HG03571 (cell line): ENCODE measurements around the gene ABHD17B.
"Not testable (repeated sequence)": the region's sequence is repeated elsewhere in the genome, so short reads cannot be mapped to it uniquely, and the experiment has no call there.

ENCODE experiments used
- ATAC-seq: cut with Tn5 transposase; IDR thresholded peaks from one replicate; pipeline ENCODE4 v1.9.1; 2021; ENCODE audit not compliant: unreplicated experiment

ABHD17B gene

DNA sequence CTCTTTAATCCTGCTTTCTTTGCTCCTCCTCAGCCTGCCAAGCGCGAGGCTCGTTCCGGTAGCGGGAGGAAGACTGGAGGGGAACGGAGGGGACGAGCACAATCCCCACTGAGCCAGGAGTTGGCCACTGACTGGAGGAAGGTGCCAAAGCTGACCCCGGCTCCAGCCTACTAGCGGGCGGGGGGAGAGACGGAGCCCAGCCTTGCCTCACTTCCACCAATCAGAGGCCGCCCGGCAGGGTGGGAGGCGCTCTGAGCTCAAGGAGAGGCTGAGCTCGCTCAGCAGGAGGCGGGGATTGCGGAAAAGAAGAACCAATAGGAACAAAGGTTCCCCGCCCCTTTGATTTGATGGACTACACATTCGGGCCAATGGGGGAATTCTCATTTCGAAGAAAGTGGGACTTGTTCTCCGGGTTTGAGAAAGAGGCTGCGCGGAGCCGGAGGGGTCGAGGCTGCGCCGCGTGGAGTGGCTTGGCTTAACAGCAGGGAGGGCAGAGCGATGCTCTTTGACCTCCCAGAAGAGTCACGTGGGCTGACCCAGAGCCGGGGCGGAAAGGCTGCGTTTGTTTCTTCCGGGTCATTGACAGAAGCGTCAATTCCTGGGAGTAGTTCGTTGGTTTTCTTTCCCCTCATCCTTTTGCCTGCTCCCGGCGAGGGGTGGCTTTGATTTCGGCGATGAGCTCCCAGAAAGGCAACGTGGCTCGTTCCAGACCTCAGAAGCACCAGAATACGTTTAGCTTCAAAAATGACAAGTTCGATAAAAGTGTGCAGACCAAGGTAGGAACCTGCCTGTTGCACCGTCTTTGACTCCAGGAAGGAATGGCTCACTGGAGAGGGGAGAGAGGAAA lies at the start of gene ABHD17B, which contains the start of gene C9orf85:
ABHD17B (minus strand) TSS at position 133 of the 847 bp plus-strand sequence. CDS start 36,113 bp downstream, outside the sequence.
C9orf85 (plus strand) TSS at position 579 of the 847 bp plus-strand sequence; CDS start at position 675, 96 bp downstream.
- peak; percentile 94 for ATAC-seq

DNA sequence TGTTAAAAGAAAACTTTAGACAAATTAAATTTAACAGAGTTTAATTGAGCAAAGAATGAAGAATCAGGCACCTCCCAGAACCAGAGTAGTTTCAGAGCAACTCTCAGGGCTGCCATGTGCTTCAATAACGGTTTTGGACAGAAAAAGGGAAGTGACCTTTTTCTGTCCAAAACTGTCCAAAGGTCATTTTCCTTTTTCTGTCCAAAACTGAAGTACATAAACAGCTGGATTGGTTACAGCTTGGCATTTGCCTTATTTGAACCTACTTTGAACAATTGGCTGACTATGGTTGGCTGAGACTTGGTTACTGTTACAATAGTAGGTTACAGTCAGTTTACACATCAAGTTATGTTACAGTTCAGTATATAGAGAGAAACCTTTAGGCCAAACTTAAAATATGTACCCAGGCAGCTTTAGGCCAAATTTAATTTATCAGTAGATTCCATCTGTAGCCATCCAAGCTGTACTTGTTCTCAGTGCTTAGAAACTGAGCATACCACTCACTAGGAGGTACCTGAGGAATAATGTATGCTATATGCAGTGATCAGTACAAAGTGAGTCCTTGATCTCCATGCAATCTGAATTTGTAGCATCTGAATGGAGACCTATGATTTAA lies 44.4 kb upstream of the ABHD17B start:
- peak; percentile 55 for ATAC-seq

DNA sequence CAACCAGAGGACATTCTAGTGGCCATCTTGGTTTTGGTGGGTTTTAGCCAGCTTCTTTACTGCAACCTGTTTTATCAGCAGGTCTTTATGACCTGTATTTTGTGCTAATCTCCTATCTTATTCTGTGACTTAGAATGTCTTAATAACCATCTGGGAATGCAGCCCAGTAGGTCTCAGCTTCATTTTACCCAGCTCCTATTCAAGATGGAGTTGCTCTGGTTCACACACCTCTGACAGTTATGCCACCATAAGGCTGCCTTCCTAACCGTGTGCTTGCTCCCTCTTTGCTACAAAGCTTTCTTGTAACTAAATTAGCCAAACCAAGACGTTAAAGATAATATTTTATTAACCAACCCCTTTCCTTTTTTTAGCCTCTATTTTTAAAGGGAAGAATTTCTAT lies 43.7 kb upstream of the ABHD17B start:
- ATAC-seq = not testable (repeated sequence)

DNA sequence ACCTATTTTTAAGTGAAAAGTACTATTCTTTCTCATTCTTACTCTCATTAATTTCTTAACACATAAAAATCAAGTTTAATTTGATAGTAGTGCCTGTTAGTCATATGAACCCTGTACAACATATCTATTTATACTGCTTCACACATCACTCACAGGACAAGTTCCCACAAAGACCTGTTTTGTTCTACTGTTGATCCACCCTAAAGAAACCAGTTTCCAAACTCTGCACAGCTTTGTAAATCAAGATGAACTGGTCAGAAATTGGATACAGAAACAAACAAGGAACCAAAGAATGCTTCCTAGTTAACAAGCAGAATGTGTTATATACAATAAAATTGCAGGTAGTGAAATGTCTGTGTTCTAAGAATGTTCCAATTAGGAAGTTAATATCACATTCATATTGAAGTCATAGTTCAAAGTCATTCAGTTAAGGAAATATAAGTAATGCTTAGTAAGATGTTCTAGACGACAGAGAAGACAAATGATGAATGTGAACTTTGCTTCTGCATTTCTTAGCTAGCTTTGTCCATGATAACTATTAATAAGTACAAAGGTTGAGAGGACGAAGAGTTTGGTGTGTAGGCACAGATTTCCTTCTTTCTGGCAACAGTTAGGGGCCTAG lies 33.9 kb upstream of the ABHD17B start:
- ATAC-seq = no peak

DNA sequence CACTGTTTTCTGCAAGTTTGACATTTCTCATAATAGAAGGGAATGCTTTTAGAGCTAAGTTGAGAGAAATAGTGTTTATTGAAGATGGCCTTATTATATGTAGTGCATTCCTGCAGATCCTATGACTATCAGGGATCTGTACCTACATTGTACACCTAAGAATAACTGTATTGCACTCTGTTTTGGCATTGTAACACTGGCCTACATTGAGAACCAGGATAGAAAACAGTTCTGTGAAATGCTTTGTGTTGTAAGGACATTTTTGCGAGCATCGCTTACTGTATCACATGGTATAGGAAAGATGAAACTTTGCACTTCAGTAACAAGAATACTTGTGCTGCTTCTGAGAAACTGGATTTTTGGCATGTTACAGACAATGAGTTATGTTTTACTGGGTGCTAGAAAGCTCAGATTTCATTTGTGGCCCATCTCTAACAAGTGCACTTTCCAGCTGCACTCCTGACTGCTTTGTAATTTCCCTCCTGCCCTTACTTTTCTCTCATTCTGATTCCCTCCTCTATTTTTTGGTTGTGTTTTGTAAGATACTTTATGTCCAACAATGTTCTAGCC lies 31.1 kb upstream of the ABHD17B start:
- ATAC-seq = no peak

DNA sequence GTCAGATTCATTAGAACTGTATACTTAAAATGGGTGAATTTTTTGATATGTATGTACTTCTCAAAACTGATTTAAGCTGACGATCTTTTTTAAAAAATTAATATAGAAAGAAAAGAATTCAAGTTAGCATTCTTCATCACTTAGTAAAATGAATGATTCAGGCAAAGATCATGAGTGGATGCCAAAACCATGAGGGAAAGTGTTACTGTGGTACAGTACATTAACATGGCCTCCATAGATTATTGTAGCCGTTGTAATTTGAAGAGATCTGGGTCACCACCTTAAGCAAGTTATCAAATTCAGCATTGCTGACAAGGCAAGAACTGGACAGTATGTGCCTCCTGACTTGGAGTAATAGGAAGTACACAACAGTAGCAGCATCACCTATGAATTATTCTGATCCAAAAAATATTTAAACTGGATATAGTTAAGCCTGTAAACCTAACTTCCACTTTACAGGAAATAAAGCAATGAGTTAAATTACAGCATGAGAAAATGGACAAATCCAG lies 30.1 kb upstream of the ABHD17B start:
- no peak for ATAC-seq

DNA sequence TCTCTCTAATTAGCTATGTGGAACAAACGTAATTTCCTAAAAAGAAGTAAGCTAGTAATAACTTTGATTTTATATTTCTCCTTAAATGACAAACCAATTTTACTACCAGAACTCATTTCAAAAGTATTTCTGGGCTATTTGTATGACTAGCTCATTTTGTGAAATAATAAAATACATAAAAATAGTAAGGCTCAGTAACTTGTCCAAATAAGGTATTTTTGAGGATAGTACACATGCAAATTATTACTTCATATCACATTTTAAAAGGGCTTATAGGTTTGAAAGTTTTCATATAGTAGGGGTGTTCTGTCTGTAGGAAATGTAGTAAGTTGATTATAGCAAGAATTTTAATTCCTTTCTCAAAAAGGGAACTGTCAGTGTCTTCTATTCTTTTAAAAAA lies 26.9 kb upstream of the ABHD17B start:
- ATAC-seq = no peak

DNA sequence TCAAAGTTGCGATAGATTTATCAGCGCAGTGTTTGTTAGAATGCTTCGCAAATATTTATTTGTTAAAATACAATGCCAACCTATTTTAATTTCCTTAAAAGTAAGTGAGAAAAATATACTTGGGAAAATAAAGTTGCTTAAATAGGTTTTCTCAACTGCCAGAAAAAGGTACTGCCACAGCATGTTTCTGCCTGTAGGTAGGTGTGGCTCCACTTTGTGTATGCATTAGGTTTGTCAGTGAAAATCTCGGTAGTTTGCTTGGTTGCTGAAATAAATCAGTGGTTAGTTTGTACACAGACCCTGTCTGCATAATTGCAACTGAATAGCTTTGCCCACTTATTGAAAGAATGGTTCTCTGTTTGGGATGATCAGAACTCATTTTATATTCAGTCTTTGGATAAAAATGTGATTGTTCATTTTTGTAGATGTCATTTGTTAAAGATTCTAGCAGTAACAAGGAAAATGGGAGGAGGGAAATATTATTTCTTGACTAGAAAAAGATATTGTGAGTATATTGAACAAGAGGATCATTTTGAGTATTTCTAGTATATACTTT lies 26.2 kb upstream of the ABHD17B start:
- ATAC-seq = no peak

DNA sequence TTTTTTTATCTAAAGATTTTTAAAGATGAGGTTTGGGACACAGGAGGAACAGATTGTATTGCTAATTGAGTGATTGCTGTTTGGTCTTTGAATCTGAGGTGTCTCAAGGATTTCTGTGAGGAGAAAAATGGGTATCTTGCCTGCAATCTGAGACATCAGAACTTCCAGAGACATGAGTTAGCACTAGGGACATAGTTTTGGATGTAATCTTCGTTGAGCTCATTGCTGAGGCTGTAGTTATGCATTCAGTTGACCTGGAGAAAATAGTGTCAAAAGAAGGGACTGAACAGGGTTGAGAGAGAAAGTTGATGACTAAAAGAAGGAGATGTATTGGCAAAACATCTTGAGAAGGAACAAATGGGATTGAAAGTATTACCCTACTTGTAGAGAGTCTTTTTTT lies 25.1 kb upstream of the ABHD17B start:
- ATAC-seq = no peak

DNA sequence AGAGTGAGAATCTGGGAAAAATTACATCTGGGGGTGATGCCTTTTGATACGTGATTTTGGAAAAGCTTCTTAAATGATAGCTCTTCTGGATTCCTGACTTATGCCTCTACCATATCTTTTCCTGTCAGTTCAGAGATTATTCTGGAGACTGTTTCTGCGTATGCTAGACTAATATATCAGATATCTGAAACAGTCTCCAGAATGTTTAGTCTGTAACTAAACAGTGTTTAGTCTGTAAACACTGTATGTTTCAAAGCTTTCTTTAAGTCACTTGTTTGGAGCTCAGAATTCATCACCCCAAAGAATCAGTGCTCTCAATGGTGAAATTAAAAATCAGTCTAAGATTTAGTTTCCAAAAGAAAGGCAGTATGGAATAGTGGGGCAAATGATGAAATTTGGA lies 20.2 kb upstream of the ABHD17B start:
- ATAC-seq = no peak

DNA sequence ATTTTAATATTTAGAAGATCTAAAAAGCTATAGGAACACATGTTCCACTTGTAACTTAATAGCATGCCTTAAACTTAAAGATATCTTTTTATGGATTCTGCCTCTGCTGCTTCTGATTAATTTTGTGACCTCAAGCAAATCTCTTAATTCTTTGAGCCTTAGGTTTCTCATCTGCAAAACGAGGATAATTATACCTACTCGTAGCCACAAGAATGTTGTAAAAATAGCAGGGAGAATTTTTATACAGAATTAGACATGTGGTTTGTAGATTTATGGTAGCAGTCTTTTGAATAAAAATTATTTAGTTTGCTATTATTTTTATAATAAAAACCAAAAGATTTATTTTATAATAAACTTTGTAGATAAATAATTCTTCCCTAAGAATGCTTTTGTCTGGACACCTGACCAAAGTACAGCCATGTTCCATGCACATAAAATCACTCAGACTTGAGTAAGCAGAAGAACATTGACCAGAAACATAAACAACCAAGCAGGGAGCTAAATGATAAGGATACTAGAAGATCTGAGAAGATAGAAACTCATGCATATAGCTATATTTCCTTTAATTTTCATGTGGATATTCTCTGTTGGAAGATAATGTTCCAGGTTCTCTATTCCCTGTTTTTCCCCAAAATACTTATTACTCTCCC lies 18.9 kb upstream of the ABHD17B start:
- no peak for ATAC-seq

DNA sequence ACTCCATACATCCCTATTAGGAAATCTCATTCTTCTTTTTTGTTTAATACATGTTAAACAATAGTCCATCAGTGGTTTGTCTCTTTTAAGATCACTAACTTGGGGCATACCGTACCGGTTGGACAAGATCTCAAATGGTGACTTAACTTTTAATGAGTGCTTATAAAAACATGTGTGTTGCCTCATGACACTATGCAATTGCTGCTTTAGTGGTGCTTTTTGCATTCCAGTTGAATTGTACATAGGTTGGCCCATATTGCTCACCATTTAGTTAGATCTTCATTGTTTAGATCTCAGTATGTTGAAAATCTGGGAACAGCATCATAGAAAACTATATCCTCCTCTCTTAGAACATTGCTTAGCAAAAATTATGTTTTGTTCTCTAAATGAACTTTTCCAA lies 18.2 kb upstream of the ABHD17B start:
- no peak for ATAC-seq

DNA sequence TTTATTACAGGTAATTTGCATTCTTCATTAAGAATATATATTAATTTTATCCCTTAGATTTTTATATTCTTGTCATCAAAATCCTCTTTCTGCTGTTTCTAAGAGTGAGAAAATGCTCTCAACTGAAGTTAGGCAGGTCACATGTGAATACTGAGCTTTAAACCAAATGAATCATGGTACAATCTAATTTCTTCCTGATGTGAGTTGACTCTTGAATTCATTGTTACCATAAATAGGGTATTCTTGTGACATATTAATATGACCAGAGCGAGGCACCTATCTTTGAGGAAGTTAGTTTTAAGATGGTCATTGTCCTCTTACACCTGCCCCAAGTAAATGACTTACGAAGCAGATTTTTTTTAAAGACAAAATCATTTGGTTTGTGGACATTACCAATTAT lies 17.8 kb upstream of the ABHD17B start:
- no peak for ATAC-seq

DNA sequence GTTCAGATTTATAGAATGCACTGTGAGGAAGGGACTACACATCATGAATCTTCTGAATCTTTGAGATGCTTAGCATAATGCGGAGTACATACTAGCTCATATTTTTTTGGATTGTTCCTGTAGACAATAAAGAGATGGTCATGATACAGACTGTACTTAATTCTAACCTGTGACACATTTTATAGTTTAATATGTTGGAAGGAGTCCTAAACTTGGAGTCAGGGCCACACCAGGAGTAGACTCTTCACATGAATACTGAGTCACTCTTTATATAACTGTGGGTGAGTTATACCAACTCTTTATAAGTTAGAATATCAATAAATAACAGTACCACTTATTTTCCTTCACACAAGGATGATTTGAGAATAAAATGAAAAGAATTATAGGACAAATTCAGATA lies 17.4 kb upstream of the ABHD17B start:
- no peak for ATAC-seq

DNA sequence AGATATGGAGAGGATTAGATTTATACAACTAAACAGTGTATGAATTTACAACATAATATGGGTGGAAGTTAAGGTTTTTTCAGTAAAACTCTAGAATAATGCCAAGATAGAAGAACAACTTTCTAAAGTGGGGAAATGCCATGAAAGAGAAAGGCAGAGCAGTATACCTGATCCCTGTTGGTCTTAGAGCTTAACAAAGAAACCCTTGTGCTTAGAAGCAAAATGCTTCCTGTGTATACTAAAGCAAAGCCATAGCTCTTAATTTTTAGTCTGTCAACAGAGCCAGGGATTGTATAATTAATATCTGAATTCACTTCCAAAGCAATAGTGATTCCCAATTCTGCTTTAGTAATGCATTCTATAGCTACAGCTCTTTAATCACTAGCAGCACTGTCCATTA lies 14.8 kb upstream of the ABHD17B start:
- no peak for ATAC-seq

DNA sequence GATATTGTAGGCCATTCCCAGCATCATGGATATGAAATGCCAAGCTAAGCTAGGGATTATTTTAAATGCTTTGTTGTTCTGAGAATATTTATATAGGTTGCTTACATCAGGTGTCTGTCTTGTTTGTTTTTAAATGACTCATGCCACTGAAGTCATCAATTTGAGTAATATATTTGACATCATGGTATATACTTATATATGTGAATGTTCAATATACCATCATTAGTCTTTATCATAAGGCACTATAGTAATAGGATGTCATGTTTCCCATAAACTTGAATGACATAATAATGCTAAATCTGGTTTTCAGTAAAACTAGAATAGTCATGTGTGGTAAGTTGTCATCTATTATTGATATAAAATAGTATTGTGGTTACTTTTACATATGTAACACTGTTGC lies 13.6 kb upstream of the ABHD17B start:
- no peak for ATAC-seq

DNA sequence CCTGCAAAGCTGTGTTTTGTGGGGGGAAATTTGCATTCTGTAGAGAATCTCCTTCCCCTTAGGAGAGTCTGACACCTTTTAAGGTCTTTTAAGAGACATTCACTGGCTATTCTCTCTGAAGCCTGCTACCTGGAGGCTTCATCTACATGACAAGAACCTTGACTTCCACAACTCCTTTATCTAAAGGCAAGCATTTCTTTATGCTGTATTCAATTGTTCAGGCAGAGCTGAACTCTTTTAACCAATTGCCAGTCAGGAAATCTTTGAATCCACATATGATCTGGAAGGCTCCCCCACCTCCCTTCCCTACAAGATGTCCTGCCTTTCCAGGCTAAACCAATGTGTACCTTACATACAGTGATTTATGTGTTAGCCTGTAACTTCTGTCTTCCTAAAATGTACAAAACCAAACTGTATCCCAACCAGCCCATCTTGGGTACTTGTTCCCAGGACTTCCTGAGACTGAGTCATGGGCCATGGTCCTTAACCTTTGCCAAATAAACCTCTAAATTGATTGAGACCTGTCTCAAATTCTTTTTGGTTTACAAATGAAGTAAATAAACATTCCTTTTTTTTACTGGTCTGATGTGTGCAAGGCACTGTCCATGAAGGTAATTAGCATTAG lies 10.3 kb upstream of the ABHD17B start:
- no peak for ATAC-seq

DNA sequence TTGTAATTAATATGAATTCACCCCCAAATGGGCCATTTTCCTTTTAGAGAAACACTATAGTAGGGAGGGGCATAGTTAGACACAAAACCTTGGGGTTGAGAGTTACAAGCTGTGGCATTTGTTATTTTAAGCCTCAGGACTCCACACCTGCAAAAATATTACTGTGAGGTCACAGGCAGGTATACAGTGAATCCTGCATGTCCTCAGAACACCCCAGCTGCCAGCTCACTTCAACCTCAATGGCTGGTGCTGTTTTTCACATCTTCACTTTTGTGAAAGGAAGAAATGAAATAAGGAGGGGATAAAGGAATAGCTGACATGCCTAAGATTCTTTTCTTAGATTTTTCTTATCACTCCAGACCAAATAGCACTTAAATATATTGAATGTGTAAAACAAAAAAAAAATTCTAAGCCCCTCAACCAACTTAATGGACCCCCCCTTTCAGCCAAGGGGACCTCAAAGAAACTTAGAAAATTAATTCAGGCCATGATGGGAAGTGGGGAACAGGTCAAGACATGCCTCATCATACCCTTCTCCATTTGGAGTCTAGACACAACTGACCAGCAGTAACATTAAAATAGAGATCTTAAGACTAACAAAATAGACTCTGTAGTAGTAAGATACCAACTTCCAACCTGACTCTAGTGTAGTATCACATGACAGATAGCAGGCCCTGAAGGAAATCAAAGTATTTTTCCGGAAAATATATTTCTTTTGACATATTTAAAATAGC lies 9.6 kb upstream of the ABHD17B start:
- ATAC-seq = no peak

DNA sequence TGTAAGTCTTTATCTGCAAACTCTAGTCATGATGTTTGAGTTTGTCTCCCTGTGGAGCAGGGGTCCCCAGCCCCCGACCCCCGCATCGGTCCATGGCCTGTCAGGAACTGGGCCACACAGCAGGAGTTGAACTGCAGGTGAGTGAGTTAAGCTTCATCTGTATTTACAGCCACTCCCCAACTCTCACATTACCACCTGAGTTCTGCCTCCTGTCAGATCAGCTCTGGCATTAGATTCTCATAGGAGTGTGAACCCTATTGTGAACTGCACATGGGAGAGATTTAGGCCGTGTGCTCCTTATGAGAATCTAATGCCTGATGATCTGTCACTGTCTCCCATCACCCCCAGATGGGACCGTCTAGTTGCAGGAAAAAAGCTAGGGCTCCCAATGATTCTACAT lies 7.4 kb upstream of the ABHD17B start:
- ATAC-seq = no peak
